ENCODE measurements around the gene CRADD.
"Not testable (repeated sequence)": the region's sequence is repeated elsewhere in the genome, so short reads cannot be mapped to it uniquely, and the experiment has no call there.

Gene CRADD

GRCh38 chr12:93740751-93741150, 63.6 kb downstream of the CRADD start:
- DNase-seq = no peak

GRCh38 chr12:93741659-93742109, 64.5 kb downstream of the CRADD start:
- no peak for DNase-seq

- DNase-seq = peak; percentile 43
Observed at GRCh38 chr12:93742110-93742934, 65.1 kb downstream of the CRADD start.

GRCh38 chr12:93743229-93743998, 66.2 kb downstream of the CRADD start:
- DNase-seq = no peak

GRCh38 chr12:93743999-93744689, 67.0 kb downstream of the CRADD start:
- DNase-seq = no peak

- no peak for DNase-seq
Observed at GRCh38 chr12:93745286-93745685, 68.1 kb downstream of the CRADD start.

- DNase-seq = no peak
Observed at GRCh38 chr12:93746572-93747168, 69.5 kb downstream of the CRADD start.

- DNase-seq = no peak
Observed at GRCh38 chr12:93748672-93749383, 71.7 kb downstream of the CRADD start.

- DNase-seq = no peak
Observed at GRCh38 chr12:93749515-93749914, 72.3 kb downstream of the CRADD start.

GRCh38 chr12:93750056-93750455, 72.9 kb downstream of the CRADD start:
- DNase-seq = no peak

GRCh38 chr12:93751864-93752610, 74.9 kb downstream of the CRADD start:
- no peak for DNase-seq

- DNase-seq = no peak
Observed at GRCh38 chr12:93753285-93753684, 76.1 kb downstream of the CRADD start.

GRCh38 chr12:93753838-93754429, 76.8 kb downstream of the CRADD start:
- DNase-seq = no peak

- not testable (repeated sequence) for DNase-seq
Observed at GRCh38 chr12:93754859-93755258, 77.7 kb downstream of the CRADD start.

- no peak for DNase-seq
Observed at GRCh38 chr12:93756288-93756687, 79.1 kb downstream of the CRADD start.

GRCh38 chr12:93757792-93758694, 80.9 kb downstream of the CRADD start:
- no peak for DNase-seq

- no peak for DNase-seq
Observed at GRCh38 chr12:93758801-93759373, 81.7 kb downstream of the CRADD start.

- no peak for DNase-seq
Observed at GRCh38 chr12:93759512-93760081, 82.4 kb downstream of the CRADD start.

GRCh38 chr12:93760275-93760875, 83.2 kb downstream of the CRADD start:
- DNase-seq = no peak
